ENCODE measurements around the gene CAPN15.

CAPN15 gene

DNA sequence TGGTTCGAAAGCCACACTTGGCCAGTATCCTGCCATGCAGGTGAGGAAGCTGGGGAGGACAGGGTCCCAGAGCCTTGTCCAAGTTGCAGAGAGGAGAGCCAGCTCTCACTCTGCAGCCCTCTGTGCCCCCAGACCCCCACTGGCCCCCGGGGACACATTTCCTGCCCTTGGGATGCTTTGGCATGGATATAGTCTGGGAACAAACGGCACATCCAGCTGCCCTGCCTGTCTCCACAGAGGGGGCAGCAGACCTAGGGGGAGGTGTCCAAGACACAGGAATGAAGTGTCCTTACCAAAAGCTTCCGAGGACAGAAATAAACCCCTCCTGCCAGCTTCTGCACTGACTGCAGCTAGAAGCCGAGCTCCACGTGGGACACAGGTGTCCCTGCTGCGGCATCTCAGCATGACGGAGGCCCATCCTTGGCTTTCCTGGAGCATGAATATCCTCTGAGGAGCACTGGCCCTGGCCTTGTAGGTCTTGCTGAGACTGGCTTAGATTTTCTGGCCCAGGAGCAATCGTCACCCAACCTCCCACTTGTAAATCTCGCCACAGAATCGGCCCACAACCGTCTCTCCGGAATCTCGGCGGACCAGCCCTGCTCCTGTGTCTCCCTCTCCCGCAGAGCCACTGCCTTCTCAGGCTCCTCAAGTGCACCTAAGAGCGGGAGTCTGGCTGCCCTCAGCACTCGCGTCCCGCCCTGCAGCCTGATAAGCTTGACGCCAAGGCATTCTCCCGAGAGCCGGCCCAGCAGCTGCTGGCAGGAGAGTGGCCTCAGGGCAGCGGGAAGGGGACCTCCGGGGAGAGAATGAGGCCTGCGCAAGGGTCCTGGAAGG is 1.1 kb upstream of the CAPN15 start:
- no peak for DNase-seq

DNA sequence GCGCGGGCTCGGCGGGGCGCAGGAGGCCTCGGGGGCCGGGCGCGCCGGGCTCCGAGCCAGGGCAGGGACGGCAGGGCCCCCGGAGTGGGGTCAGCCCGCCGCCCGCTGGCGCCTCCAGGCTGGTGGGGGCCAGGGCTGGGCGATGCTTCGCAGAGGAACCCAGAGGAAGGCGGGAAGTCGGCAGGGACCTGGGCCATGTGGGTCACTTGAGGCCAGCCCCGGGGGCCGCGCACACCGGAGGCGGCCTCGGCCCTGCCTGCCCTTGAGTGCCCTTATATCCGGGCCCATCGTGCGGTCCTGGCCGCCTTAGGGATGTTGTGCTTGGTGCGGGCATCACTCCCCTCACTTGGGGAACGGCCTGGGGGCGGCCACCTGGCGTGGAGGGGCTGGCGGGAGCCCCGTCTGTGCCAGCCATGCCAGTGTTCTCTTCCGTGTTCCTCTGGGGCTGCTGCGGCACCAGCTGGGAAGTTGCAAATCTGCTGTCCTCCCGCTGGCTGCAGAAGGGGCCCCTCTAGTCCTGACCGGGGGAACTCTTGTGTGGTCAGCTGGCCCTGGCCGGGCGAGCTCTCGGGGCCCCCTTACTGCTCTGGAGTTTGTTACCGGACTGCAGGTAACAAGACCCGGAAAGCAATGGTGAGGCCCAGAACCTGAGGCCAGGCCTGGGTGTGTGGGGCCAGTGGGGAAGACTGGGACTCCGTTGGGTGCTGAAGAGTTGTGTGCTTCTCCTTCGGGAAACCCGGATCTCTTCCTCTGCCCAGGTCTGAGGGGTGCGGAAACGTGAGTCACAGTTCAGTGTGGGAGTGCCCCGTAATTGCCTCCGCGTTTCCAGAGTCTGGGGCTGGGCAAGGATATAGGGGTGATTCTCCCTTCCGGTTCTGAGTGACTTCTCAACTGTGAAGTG is 849 bp downstream of the CAPN15 start:
- DNase-seq = peak; percentile 34

DNA sequence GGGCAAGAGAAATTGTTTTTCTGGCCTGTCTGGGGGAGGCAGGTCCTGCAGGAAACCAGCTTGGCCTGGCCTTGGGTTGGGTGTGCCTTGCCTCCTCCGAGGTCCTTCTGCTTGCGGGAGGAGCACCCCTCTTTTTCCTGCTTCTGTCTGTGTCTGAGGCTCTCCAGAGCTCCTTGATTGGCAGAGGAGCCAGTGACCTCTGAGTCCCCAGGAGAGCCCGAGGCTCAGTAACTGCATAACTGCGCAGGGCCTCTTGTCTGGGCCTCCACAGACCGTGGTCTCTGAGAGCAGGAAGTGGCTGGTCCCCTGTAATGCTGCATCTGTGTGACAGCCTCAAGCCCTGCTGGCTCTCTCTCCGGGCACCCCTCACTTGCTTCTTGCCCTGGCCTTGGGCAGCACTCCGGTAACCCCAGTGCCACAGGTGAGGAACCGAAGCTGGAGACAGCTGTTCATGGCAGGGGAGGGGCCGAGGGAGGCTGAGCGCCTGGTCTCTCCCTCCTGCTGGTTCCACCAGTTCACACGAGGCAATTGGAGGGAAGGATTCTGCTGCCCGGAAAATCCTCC is 1.6 kb downstream of the CAPN15 start:
- peak; percentile 40 for DNase-seq

DNA sequence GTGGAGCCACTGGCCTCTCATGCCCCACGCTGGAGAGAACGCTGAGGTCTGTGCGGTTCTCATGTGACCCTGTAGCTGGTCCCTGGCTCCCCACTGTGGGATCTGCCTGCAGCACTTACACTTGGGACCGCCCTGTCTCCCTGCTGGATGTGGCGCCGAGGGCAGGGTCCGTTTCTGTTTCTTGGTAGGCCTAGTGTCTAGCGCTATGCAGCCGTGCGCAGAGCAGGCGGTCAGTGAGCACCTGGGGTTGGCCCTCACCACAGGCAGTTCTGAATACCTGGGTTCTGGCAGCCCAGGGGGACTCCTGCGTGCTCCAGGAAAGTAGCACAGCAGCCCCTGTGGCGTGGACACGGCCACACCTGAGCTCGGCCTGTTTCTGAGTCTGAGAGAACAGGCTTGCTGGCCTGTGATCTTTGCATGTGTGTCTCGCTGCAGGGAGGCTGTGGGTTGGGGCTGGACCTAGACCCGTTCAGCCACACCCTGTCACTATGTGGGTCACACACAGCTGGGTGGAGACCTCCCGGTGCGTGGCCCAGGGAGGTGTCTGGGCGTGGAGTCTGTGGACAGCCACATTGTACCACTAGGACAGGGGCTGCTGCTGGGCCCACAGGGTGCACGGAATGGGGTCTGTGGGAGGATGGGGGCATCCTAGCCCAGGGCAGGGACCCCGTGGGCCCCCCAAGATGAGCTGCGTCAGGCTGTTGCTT is 2.8 kb downstream of the CAPN15 start:
- DNase-seq = no peak

DNA sequence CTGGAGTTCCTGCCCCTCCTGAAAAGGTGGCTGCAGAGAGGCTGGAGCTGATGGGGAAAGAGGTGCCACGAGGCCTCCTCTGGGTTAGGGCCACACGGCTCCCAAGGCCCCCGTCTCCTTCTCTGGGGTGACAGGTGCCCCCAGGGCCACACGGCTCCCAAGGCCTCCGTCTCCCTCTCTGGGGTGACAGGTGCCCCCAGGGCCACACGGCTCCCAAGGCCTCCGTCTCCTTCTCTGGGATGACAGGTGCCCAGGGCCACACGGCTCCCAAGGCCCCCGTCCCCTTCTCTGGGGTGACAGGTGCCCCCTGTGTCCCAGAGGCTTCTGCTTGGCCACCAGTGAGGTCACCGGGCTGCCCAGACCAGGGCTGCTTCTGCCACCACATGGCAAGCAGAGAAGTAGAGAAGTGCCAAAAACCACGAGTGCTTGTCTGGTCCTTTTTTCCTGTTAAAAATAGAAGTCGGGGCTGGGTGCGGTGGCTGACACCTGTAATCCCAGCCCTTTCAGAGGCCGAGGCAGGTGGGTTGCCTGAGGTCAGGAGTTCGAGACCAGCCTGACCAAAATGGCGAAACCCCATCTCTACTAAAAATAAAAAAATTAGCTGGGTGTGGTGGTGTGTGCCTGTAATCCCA is 4.1 kb downstream of the CAPN15 start:
- no peak for DNase-seq

DNA sequence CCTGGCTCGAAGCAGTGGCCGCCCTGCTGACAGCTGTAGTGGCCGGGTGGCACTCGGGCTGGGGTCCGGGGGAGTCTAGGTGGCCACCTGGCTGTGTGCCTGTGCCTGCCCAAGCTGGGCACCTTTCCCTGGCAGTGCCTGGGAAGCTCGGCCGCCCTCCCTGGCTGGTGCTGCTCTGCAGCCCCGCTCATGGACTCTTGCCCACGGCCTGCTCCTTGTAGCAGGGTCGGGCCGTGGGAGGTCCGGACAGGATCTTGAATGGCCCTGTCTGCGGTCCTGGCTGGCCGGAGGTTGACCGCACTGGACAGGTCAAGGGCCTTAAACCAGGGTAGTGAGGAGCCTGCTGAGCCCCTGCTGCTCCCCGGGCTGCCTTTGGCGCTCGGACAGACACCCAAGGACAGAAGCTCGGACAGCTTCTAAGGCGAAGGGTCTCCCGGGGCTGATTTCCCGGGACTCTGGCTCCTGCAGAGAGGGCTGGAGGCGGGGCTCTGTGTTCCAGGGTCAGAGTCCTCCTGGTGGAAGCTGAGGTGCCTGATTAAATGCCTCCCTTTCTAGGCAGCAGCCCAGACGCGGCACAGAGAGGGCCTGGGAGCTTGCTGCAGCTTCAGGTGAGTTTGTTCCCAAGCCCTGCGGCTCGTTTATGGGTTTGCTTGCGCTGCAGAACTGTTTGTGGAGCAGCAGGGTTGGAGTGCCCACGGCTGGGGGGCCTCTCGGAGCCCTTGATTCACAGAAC is 6.0 kb downstream of the CAPN15 start:
- no peak for DNase-seq

DNA sequence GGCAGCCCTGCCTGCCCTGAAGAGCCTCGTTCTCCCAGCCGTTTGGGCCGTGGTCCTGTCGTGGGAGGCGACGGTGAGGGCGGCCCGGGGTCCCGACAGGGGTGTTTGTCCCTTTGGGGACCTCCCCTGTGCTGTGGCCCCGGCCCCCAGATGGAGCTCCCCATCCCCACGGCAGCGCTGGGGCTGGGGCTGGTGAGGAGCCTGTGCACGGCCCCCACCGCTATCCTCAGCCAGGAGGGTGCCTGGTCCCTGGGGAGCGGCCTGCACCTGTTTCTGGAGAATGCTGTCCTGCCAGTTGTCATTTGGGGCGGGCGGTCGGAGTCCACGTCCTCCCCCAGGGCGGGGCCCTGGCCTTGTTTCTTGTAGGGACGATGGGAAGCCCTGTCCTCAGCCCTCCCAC is 6.6 kb downstream of the CAPN15 start:
- no peak for DNase-seq

DNA sequence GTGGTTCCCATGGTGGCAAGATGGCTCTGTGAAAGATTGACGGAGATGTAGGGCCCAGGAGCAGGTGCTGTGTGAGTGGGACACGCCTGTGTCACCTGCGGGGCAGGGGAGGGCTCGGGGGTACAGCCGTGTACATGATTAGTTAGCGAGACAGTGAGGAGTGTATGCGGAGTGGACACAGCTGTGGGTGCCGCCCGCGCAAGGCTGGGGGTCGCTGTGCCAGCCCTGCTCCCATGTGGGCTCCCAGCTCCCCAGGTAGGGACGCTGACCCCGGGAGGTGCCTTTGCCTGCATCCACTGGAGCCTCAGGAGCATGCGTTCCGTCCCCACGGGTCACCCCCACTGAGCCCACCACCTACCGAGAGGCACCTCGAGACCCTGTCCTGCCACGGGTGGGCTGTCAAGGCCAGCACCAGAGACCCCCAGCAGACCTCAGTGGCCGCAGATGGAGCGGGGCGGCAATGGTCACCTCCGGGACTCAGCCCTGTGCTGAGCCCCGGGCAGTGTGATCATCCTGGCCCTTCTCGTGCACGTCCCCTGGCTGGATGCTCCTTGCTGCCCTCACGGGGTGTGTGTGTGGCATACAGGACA is 7.4 kb downstream of the CAPN15 start:
- DNase-seq = no peak

DNA sequence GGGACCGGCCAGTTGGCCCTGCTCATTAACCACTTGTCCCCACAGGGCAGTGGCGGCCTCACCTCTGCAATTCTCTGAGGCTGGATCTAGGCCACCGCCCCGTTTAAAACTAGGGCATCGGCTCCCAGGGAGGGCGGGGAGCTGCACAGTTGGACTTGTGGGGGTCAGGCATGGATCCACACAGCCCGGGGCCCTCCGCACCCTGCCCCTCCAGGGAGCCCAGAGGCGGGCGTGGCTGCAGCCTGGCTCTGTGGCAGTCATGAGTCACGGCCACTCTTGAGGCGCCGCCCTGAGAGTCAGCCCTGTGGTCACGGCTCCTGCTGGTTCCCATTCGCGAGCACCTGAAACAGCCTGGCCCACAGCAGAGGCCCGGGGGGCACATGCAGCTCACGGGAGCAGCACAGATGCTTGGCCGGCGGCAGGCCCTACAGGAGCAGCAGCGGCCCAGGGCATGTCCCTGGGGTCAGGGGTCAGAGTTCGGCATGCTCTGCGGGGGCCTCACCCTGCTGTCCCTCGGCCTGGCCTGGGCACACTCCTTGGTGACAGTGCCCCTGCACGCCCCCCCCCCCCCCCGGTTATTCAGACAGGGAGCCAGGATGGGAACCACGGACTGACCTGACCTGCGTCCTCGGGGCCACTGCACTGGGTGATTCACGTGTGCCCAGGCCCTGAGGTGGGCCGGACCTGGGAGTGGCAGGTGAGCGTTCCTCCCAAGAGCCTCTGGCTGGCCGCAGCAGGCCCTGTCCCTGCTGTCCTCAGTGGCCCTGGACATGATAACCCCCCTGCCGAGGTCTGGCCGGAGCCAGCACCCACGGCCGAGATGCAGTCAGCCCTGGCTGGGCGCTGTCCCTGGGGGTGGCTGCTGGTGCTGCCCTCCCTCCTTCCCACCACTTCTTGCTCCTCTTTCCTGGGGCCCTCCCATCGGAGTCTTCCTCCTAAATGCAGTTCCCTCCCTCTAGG is 8.2 kb downstream of the CAPN15 start:
- no peak for DNase-seq

DNA sequence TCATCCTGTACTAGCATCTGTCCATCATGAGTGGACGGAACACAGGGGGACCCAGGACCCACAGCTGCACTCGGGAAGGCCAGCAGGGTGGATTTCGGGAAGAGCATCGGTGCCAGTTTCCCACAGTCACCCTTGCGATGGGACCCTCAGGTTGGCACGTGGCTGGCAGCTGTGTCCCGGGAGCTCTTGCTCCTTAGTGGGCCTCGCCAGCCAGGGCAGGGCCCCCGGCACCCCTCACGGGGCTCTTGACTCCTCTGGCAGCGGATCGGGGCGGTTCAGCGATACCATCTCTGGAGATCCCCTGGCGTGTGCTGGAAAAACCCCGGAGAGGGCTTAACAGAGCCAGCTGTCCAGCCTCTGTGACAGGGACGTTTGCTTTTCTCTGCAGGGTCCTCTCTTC is 9.2 kb downstream of the CAPN15 start:
- no peak for DNase-seq

DNA sequence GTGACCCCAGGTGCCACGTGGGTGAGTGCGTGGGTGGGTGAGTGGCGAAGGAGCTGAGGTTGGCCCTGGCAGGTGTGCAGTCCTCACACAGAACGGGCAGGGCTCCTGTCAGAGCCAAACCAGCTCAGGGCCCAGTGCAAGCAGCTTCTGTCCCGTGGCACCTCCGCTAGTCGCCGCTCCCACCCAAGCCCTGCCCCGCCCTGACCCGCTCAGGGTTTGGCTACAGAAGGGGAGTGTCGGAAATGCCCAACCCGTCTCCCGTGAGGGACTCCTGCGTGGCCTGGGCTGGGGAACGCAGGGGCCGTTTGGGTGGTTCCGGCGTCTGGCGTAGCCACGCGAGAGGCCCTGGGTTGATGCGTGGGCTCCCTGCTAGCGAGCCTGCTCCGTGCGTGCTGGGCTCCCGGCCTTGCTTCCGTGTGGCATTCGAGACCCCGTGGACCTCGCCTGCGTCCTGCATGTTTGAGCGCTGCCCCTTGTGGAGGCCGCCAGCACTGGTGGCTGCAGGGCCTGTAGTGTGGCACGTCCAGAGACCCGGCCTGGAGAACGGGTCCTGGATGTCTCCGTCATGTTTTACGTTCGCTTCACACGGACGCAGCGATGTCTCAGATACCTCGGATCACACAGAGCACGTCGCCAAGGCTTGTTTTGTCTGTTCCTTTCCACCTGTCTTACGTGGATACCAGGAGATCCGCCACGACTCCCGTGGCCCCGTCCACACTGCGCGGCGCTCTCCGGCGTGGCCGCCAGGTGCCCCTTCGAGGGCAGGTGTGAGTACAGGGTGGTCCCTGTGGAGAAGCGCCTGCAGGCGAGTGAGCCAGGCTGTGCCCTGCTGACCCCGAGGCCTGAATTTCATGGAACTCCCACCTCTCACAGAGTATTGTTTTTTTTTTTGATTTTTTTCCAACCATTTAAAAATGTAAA is 10.2 kb downstream of the CAPN15 start:
- DNase-seq = no peak

DNA sequence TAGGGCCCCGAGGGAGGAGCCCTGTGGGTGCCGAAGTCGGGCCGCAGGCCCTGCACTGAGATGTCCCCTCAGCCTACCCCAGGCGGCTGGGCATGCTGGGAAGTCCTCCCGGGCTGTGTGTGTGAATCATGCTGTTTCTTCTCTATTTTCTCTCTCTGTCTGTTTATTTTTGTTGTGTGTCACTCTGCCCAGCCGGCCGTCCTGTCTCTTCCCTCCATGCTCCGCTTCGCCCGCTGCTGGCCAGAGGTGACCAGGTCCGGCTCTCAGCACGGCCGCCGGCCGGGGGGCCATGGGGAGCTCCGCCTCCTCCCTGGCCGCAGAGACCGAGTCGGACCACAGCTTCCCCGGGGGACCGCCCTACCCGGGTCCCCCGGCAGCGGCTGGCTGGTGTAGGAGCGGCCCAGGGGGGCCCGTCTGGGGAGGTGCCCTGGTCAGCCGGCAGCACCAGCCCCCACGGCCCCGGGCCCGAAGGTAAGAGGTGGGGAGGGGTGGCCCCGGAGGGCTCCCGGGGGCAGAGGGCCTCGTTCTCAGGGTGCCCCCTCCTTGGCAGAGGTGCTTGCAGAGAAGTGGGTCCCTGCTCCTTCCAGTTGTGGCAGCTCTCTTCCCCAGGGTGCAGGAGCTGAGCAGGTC is 12.5 kb downstream of the CAPN15 start:
- DNase-seq = no peak

DNA sequence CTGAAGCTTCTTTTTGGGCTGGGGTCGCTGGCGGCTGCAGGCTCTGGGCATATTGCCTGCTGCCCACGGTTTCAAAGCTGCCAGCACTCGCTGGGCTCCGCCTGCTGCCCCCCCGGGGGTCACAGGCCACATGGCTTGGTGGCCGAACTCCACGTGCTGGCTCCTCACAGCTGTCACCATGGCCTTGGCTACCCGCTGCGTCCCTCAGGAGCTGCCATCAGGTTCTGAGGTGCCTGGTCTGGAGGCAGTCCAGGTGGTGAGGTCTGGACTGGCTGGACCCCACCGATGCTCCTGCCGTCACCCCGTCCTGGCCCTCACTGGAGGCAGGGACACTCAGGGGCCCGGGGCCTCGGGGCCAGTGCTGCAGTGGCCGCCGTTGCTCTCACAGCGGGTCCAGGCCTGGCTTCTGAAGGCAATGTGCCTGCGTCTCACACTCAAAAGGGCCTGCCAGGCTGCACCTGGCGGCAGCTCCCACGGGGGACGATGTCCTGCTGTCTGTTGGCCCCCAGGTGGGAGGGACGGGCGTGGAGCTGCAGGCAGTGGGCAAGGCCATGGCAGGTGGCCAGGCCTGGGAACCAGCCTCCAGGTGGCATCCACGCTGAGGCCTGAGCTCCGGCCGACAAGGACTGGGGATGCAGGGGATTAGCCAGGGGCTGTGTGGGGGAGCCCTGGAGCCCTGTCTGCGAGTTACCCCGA is 13.3 kb downstream of the CAPN15 start:
- DNase-seq = no peak

DNA sequence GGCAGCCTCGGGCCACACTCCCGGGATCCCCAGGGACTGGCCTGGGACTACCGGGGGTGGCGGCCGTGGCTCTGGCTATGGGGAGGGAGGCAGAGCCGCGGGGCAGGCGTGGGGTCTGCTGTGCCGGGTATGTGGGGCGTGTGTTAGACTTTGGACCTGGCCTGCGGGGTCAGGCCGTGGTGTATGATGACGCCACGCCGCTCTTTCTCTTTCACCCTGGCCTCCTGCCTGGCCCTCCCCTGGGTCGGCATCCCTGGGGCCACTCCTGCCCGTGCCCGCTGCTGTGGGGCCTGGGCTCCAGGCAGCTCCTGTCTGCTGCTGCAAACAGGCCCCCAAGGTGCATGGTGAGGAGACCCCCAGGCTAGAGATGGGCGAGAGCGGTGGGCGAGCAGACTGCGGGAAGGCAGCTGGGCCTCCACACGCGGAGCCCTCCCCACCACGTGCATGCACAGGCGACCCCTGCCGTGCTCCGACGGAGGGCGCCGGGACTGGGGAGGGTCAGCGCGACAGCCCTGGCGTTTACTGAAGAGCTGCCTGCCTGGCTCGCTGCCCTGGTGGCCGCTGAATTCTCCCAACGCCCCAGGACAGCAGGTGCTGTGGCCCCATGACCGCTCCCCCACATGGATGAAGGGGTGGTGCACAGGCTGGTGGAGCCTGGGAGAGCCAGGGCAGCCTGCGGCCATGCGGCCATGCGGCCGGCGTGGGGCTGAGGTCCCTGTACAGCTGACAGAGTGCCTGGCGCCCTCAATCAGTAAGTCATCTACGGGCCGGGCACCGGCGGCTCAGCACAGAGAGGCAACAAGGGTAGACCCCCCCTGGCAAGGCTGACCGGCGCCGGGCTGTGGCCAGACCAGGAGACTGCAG is 16.0 kb downstream of the CAPN15 start:
- no peak for DNase-seq

DNA sequence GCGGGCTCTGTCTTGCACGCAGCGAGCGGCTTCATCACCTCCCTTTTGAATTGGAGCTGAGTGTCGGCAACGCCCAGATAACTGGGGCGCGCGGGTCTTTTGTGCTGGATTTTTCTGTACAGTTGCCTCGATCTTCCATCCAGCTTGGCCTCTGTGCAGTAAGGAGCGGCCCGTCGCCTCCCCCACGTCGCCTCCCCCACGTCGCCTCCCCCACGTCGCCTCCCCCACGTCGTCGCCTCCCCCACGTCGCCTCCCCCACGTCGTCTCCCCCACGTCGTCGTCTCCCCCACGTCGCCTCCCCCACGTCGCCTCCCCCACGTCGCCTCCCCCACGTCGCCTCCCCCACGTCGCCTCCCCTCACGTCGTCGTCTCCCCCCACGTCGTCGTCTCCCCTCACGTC is 17.0 kb downstream of the CAPN15 start:
- no peak for DNase-seq

DNA sequence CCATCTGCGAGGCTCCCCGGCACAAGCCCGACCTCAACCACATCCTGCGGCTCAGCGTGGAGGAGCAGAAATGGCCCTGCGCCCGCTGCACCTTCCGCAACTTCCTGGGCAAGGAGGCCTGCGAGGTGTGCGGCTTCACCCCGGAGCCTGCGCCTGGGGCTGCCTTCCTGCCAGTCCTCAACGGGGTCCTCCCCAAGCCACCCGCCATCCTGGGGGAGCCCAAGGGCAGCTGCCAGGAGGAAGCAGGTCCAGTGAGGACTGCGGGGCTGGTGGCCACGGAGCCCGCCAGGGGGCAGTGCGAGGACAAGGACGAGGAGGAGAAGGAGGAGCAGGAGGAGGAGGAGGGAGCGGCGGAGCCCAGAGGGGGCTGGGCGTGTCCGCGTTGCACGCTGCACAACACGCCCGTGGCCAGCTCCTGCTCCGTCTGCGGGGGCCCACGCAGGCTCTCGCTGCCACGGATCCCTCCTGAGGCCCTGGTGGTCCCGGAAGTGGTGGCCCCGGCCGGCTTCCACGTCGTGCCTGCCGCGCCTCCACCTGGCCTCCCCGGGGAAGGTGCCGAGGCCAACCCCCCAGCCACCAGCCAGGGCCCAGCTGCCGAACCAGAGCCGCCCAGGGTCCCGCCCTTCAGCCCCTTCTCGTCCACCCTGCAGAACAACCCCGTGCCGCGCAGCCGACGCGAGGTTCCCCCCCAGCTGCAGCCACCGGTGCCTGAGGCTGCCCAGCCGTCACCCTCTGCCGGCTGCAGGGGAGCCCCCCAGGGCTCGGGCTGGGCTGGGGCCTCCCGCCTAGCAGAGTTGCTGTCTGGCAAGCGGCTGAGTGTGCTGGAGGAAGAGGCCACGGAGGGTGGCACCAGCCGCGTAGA is 19.6 kb downstream of the CAPN15 start:
- peak; percentile 58 for DNase-seq

All from CD4-positive, alpha-beta T cell treated with Interleukin-17A for 1 hour (primary cell).